DOHH2 (cell line): ENCODE data around the gene DYNLT1.
"Not testable (repeated sequence)": the region's sequence is repeated elsewhere in the genome, so short reads cannot be mapped to it uniquely, and the experiment has no call there.

Source experiments
- H3F3A ChIP-seq: fragments of 200-600 bp; sonication (generic), shearing (Covaris generic); 2 replicates; pipeline ENCODE4 v1.6.0; 2016; ENCODE audit warnings: antibody characterized with exemption, mild to moderate bottlenecking; ENCODE audit not compliant: control insufficient read depth, insufficient read depth
- H3K27ac ChIP-seq: fragments of 200-600 bp; sonication (generic); 2 replicates; pipeline ENCODE4 v1.5.1; 2014; ENCODE audit warnings: low read depth, mild to moderate bottlenecking, low read length, moderate library complexity
- H3K27me3 ChIP-seq: fragments of 200-600 bp; sonication (generic); 2 replicates; pipeline ENCODE4 v1.6.1; 2014; ENCODE audit warnings: mild to moderate bottlenecking, low read length, mixed read lengths; ENCODE audit not compliant: control insufficient read depth
- H3K36me3 ChIP-seq: fragments of 200-600 bp; sonication (generic); 2 replicates; pipeline ENCODE4 v1.6.1; 2014; ENCODE audit warnings: mild to moderate bottlenecking, low read length, moderate library complexity, mixed read lengths; ENCODE audit not compliant: control insufficient read depth
- H3K4me1 ChIP-seq: fragments of 200-600 bp; sonication (generic); 2 replicates; pipeline ENCODE4 v1.6.1; 2014; ENCODE audit warnings: mild to moderate bottlenecking, low read length, mixed read lengths; ENCODE audit not compliant: control insufficient read depth
- H3K4me2 ChIP-seq: fragments of 200-600 bp; sonication (generic); 2 replicates; pipeline ENCODE4 v1.6.0; 2014; ENCODE audit warnings: mild to moderate bottlenecking, low read length, moderate library complexity
- H3K4me3 ChIP-seq: fragments of 200-600 bp; sonication (generic); 2 replicates; pipeline ENCODE4 v1.5.1; 2014; ENCODE audit warnings: mild to moderate bottlenecking, low read length, mixed read lengths
- H3K79me2 ChIP-seq: fragments of 200-600 bp; sonication (generic); 2 replicates; pipeline ENCODE4 v1.6.1; 2014; ENCODE audit warnings: mild to moderate bottlenecking, low read length, mixed read lengths; ENCODE audit not compliant: control insufficient read depth
- H3K9me2 ChIP-seq: fragments of 200-600 bp; sonication (generic); replicated peaks from 2 replicates; pipeline ENCODE4 v1.6.1; 2014; ENCODE audit warnings: mild to moderate bottlenecking, low read length, mixed read lengths; ENCODE audit not compliant: control insufficient read depth
- H3K9me3 ChIP-seq: fragments of 200-600 bp; sonication (generic); 2 replicates; pipeline ENCODE4 v1.6.1; 2014; ENCODE audit warnings: antibody characterized with exemption, low read length, mixed read lengths; ENCODE audit not compliant: control insufficient read depth, insufficient read depth
- H4K20me1 ChIP-seq: fragments of 200-600 bp; sonication (generic); 2 replicates; pipeline ENCODE4 v1.6.0; 2014; ENCODE audit warnings: low read depth, mild to moderate bottlenecking, antibody characterized with exemption, low read length, moderate library complexity; ENCODE audit not compliant: control insufficient read depth, insufficient read depth
- CTCF ChIP-seq: fragments of 200-600 bp; sonication (generic); IDR thresholded peaks from one replicate; pipeline ENCODE4 v1.5.1; 2014; ENCODE audit warnings: antibody characterized with exemption, mild to moderate bottlenecking, low read depth, low read length; ENCODE audit not compliant: poor library complexity, severe bottlenecking
- EZH2phosphoT487 ChIP-seq: fragments of 200-600 bp; sonication (generic); IDR thresholded peaks from 2 replicates; pipeline ENCODE4 v1.6.1; 2017; ENCODE audit warnings: borderline replicate concordance, mild to moderate bottlenecking, antibody characterized with exemption, low read length, moderate library complexity, mixed read lengths

DYNLT1 gene

GRCh38 chr6:158654498-158654897, 10.0 kb upstream of the DYNLT1 start:
- no peaks in the 10 kb centered on the region for H3K9me3 ChIP-seq
- H3K9me2 ChIP-seq = no peaks in the 10 kb centered on the region
- TF ChIP-seq CTCF = no peak
- TF ChIP-seq EZH2phosphoT487 = no peak
- H4K20me1 ChIP-seq = no peaks in the 10 kb centered on the region
- peaks cover 13% of the 10 kb centered on the region for H3K27me3 ChIP-seq
- no peak overlapping the region for H3K4me3 ChIP-seq
- H3K79me2 ChIP-seq = no peaks in the 10 kb centered on the region
- H3K36me3 ChIP-seq = no peaks in the 10 kb centered on the region
- H3F3A ChIP-seq = no peaks in the 10 kb centered on the region
- H3K4me2 ChIP-seq = no peak overlapping the region
- H3K27ac ChIP-seq = no peak overlapping the region
- H3K4me1 ChIP-seq = peaks cover 5% of the 10 kb centered on the region

- no peak for TF ChIP-seq CTCF
- TF ChIP-seq EZH2phosphoT487 = no peak
- no peak overlapping the region for H3K4me3 ChIP-seq
- H3K4me1 ChIP-seq = peaks cover 10% of the 10 kb centered on the region
- no peaks in the 10 kb centered on the region for H4K20me1 ChIP-seq
- H3F3A ChIP-seq = no peaks in the 10 kb centered on the region
- H3K79me2 ChIP-seq = no peaks in the 10 kb centered on the region
- no peak overlapping the region for H3K27ac ChIP-seq
- peaks cover 10% of the 10 kb centered on the region for H3K27me3 ChIP-seq
- H3K4me2 ChIP-seq = no peak overlapping the region
- H3K9me2 ChIP-seq = no peaks in the 10 kb centered on the region
- no peaks in the 10 kb centered on the region for H3K36me3 ChIP-seq
- no peaks in the 10 kb centered on the region for H3K9me3 ChIP-seq
Measured at GRCh38 chr6:158653577-158654354, 9.2 kb upstream of the DYNLT1 start.

- not testable (repeated sequence) for H3K4me3 ChIP-seq, H3K9me3 ChIP-seq, H4K20me1 ChIP-seq, H3K27ac ChIP-seq, H3F3A ChIP-seq, H3K4me1 ChIP-seq, H3K36me3 ChIP-seq, H3K4me2 ChIP-seq, H3K79me2 ChIP-seq, H3K9me2 ChIP-seq
- peaks cover 14% of the 10 kb centered on the region for H3K27me3 ChIP-seq
Measured at GRCh38 chr6:158651981-158652737, 7.6 kb upstream of the DYNLT1 start.
